Activated naive CD8-positive, alpha-beta T cell treated with anti-CD3 and anti-CD28 coated beads, Interleukin-2, amount 10 ng/mL, durations not matched to agents 7 days and 5 days (primary cell): ENCODE data around the gene TMEM174. TPM values are rescaled to one million over a fixed set of nuclear protein-coding genes. Genes with fewer than 3 reads are reported as not detected.
A peak's percentile ranks its signal among the peaks of the same experiment; 100 is the strongest.
"Not testable (repeated sequence)": the region's sequence is repeated elsewhere in the genome, so short reads cannot be mapped to it uniquely, and the experiment has no call there.

Experiments
- ATAC-seq: fragments of 150-1000 bp; cut with Tn5 transposase; one replicate; pipeline ENCODE4 v1.10.0; 2021; ENCODE audit warnings: low read depth, moderate library complexity
- POLR2A ChIA-PET: fragments of 350-600 bp; sonication (Branson Sonifier 250); formaldehyde crosslinking; loops from one replicate; lab custom pipeline; 2021; ENCODE audit warnings: antibody characterized with exemption; lab: Charles Lee
- DNase-seq: peaks from one replicate; pipeline ENCODE4 v3.0.0; 2021
- H3K27ac Mint-ChIP-seq: one replicate; pipeline ENCODE4 v1.8.0; 2022; ENCODE audit warnings: mild to moderate bottlenecking, mixed read lengths
- H3K27me3 Mint-ChIP-seq: one replicate; pipeline ENCODE4 v1.8.0; 2022; ENCODE audit warnings: mild to moderate bottlenecking, moderate library complexity, mixed read lengths
- H3K36me3 Mint-ChIP-seq: one replicate; pipeline ENCODE4 v1.8.0; 2021; ENCODE audit warnings: mild to moderate bottlenecking, mixed read lengths
- H3K4me1 Mint-ChIP-seq: one replicate; pipeline ENCODE4 v1.8.0; 2021; ENCODE audit warnings: mixed read lengths
- H3K4me3 Mint-ChIP-seq: one replicate; pipeline ENCODE4 v1.8.0; 2022; ENCODE audit warnings: mild to moderate bottlenecking, moderate library complexity, mixed read lengths
- H3K9me3 Mint-ChIP-seq: one replicate; pipeline ENCODE4 v1.8.0; 2021; ENCODE audit warnings: mixed read lengths
- total RNA-seq, 2 experiments: library from RNA; stranded (reverse); gene quantifications; one replicate each; pipeline ENCODE4 v1.2.3, GENCODE V29; 2021

TMEM174 gene
- total RNA-seq, 2 experiments from 2014 or later = not detected

DNA sequence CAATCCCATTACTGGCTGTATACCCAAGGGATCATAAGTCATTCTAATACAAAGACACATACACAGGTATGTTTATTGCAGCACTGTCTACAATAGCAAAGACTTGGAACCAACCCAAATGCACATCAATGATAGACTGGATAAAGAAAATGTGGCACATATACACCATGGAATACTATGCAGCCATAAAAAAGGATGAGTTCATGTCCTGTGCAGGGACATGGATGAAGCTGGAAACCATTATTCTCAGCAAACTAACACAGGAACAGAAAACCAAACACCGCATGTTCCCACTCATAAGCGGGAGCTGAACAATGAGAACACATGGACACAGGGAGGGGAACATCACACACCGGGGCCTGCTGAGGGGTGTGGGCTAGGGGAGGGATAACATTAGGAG, 39.7 kb downstream of the TMEM174 start:
- H3K27ac Mint-ChIP-seq, POLR2A ChIA-PET, DNase-seq, H3K36me3 Mint-ChIP-seq, H3K4me3 Mint-ChIP-seq, ATAC-seq, H3K4me1 Mint-ChIP-seq: not testable (repeated sequence)
- Mint-ChIP-seq H3K9me3 (peaks cover 10% of the 10 kb centered on the region), H3K27me3 (peaks cover 85% of the 10 kb centered on the region)

DNA sequence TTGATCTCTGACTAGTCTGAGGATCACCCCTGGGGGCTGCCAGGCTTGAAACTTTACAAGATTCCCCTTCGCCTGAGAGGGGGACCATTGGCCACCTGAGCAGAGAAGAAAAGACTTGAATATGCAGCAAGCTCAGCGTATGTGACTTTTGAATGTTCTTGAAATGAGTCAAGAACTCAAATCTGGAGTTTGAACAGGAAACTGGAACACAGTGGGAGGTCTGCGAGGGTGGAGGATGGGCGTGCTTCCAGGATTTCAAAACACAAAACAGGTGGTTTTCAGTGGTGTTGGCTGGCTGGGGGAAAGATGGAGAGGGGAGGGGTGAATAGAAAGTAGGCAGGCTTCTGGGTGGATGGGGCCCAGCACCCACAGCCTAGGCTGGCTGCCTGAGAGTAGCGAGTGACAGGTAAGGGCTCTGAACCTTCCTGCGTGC, 40.6 kb downstream of the TMEM174 start:
- H3K9me3 Mint-ChIP-seq = peaks cover 6% of the 10 kb centered on the region
- ATAC-seq = no peak
- POLR2A ChIA-PET = no interaction called here

DNA sequence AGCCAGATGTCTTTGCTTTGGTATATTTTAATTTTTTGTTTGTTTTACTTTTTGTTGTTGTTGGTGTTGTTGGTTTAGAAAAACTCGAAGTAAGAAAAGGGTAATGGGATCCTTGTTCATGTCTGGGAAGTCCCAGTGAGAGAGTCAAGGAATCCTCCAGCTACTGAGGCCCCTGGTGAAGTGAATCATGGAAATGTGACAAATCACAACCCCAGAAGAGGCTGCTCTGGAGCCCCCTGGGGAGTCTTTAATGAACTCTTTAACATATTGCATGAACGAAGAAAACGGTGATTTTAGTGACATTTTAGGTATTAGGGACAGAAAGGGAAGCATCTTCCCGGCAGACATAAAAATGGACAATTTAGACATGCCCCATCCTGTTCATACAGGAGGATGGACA, 41.3 kb downstream of the TMEM174 start:
- no peaks in the 10 kb centered on the region for H3K4me1 Mint-ChIP-seq
- DNase-seq (no peak), ATAC-seq (no peak)
- H3K4me3 Mint-ChIP-seq = no peak overlapping the region
- H3K27me3 Mint-ChIP-seq = peaks cover 85% of the 10 kb centered on the region
- H3K27ac Mint-ChIP-seq = no peak overlapping the region
- peaks cover 6% of the 10 kb centered on the region for H3K9me3 Mint-ChIP-seq
- peaks cover 3% of the 10 kb centered on the region for H3K36me3 Mint-ChIP-seq
- POLR2A ChIA-PET = no interaction called here

More for the DNA sequence above, 40.6 kb downstream of the TMEM174 start:
- Mint-ChIP-seq H3K4me3 (no peak overlapping the region), H3K27ac (no peak overlapping the region), H3K27me3 (peaks cover 85% of the 10 kb centered on the region), H3K36me3 (peaks cover 3% of the 10 kb centered on the region), H3K4me1 (no peaks in the 10 kb centered on the region)
- no peak for DNase-seq

DNA sequence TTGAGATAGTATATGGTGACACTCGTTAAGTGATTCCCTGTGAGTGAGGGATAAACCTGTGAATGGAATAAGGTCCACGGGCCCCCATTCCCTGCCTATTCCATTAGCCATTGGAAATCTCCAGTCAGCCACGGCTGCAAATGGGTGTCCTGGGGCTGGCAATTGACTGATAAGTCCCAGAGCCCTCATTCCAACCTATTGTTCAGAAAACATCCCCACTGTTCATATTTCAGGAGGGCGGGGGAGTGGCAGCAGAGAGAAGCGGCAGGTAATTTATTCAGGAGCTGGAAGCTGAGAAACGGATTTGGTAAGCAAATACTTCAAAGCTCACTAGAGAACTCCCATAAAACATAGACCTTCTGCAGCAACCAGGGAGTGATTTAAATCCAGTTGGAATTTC, 42.0 kb downstream of the TMEM174 start:
- POLR2A ChIA-PET = no interaction called here
- DNase-seq = no peak
- H3K27me3 Mint-ChIP-seq = peaks cover 80% of the 10 kb centered on the region
- H3K4me3 Mint-ChIP-seq = no peak overlapping the region
- no peak for ATAC-seq
- peaks cover 2% of the 10 kb centered on the region for H3K4me1 Mint-ChIP-seq
- H3K36me3 Mint-ChIP-seq = no peaks in the 10 kb centered on the region
- no peak overlapping the region for H3K27ac Mint-ChIP-seq
- peaks cover 2% of the 10 kb centered on the region for H3K9me3 Mint-ChIP-seq

DNA sequence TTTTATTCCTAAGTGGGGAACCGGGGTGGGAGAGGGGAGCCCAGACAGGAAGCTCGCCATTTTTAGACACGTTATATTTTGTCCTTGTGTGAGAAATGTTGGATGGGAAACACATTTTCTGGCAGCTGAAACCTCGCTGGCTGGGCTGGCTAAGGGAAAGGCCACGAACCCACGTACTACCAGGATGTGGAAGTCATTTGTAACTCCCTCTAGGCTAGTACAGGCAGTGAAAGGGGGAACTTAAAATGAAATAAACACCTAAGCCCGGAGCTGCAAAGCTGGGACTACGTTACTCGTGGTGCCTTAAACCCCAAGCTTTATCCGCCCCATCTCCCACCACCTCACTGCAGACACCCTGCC, 42.5 kb downstream of the TMEM174 start:
- Mint-ChIP-seq H3K27ac (no peak overlapping the region), H3K9me3 (peaks cover 2% of the 10 kb centered on the region), H3K4me3 (no peak overlapping the region), H3K27me3 (peaks cover 76% of the 10 kb centered on the region), H3K4me1 (peaks cover 2% of the 10 kb centered on the region), H3K36me3 (no peaks in the 10 kb centered on the region)
- POLR2A ChIA-PET = no interaction called here
- ATAC-seq = peak; percentile 10
- no peak for DNase-seq

DNA sequence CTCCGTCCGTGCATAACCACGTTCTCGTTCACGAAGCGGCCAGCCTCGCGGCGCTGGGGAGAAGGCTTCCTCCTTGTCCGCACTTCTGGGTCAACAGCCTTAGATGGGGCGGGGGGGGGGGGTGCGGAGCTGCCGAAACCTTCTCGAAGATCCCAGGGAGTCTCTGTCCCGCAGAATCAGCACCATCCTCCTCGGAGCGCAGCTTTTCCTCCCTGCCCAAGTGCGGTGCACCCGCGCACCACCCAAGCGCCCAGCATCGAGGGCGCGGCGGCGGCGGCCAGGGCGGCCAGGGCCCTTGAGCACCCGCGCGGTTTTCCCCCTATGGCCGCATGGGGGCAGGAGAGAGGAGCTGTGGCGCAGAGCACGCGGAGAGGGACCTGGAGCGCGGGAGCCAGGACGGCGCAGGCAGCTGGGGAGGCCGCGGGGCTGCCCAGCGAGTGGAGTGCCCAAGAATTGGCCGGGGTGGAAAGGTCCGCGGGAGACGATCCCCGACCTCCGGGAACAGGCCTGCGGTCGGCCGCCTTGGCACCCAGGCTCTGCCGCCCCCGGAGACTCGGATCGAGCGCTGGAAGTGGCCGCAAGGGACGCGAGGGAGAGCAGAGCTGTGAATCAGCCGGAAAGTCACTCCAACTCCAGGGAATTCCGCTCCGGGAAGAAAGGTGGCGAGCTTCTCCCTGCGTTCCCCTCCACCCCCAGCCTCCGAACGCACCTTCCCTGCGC, 43.1 kb downstream of the TMEM174 start:
- ATAC-seq = peak; percentile 86
- peak; percentile 75 for DNase-seq
- H3K9me3 Mint-ChIP-seq = peaks cover 2% of the 10 kb centered on the region
- H3K4me1 Mint-ChIP-seq = peaks cover 2% of the 10 kb centered on the region
- POLR2A ChIA-PET = no interaction called here
- peaks cover 77% of the 10 kb centered on the region for H3K27me3 Mint-ChIP-seq
- H3K27ac Mint-ChIP-seq = no peak overlapping the region
- no peaks in the 10 kb centered on the region for H3K36me3 Mint-ChIP-seq
- no peak overlapping the region for H3K4me3 Mint-ChIP-seq

DNA sequence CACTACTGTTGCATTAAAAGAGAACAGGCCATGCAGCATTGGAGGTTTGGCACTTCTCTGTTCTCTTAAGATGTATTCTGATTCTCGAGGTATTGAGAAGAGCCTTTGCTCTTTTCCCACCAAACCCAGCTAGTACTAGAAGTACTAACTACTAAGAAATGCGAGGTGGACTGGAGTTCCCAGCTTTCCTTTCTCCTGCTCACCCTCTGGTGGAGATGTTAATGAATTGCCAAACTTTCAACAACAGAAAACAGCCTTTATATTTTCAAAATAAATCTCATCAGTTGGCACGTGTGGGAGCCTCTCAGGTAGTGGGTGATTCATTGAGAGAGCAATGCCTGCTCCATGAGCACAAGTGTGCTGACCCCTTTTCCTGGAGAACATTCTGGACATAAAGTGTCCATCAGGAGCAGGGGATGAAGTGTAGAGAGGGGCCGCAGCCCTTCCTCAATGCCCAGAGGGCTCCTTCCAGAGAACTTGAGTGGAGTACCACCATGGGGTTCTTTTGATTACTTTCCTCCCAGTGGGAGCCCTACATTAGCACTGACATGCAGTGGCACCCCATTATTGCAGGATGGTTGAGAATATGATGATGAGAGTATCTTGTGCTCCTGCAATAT, 45.7 kb downstream of the TMEM174 start:
- POLR2A ChIA-PET = no interaction called here
- Mint-ChIP-seq H3K36me3 (no peaks in the 10 kb centered on the region), H3K27ac (no peak overlapping the region), H3K9me3 (peaks cover 2% of the 10 kb centered on the region), H3K4me1 (peaks cover 2% of the 10 kb centered on the region), H3K27me3 (peaks cover 66% of the 10 kb centered on the region), H3K4me3 (no peak overlapping the region)
- ATAC-seq (no peak), DNase-seq (no peak)

DNA sequence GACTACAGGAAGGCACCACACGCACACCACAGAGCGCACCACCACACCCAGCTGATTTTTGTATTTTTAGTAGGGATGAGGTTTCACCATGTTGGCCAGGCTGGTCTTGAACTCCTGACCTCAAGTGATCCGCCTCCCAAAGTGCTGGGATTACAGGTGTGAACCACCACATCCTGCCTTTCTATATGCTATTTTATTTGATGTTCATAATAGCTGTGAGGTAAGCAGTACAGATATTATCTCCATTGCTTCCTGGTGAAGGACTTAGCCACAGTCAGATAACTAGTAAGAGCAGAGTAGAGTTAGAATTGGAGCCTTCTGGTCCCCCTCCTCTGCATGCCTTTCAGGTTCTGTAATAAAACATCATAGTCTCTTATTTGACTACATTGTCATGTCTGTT, 46.3 kb downstream of the TMEM174 start:
- H3K27ac Mint-ChIP-seq, DNase-seq, POLR2A ChIA-PET, ATAC-seq, H3K36me3 Mint-ChIP-seq, H3K4me1 Mint-ChIP-seq, H3K4me3 Mint-ChIP-seq, H3K9me3 Mint-ChIP-seq: not testable (repeated sequence)
- H3K27me3 Mint-ChIP-seq = peaks cover 63% of the 10 kb centered on the region

DNA sequence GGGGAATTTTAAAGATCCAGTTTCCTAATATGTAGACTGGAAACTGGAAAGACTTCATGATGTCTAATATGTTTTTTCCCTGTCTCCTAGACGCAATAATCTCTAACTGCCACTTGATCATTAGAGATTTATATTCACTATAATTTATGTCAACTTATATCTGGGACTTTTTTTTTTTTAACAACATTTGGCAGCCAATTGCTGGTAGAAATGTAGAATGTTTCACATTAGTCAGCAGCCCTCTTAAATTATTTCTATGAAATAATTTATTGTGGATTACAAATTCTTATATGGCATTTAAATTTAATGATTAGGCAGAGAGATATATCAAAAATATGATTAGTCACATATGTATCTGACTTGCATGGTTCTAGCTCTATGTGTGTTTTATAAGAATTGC, 48.2 kb downstream of the TMEM174 start:
- Mint-ChIP-seq H3K9me3 (peaks cover 2% of the 10 kb centered on the region), H3K36me3 (no peaks in the 10 kb centered on the region), H3K4me3 (no peak overlapping the region), H3K4me1 (peaks cover 2% of the 10 kb centered on the region), H3K27me3 (peaks cover 55% of the 10 kb centered on the region), H3K27ac (no peak overlapping the region)
- ATAC-seq = no peak
- DNase-seq = no peak
- POLR2A ChIA-PET = no interaction called here

DNA sequence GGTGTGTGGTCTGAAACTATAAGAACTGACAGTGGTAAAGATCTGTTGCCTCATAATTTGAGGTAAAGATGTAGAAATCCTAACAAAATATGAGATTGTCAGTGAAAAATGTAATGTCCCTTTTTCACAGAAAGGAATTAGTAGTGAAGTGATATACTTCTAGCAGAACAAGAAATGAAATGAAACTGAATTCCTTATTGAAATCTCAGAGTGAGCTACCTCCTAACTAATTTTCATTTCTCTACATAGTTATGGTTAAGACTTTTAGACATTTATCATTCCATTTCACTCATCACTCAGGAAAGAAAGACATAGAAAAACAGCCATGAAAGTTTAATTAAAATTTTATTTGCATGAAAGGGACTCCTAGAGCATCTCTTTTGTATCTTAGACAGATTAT, 48.7 kb downstream of the TMEM174 start:
- H3K27ac Mint-ChIP-seq = no peak overlapping the region
- no peak for ATAC-seq
- H3K4me1 Mint-ChIP-seq = peaks cover 2% of the 10 kb centered on the region
- no peaks in the 10 kb centered on the region for H3K36me3 Mint-ChIP-seq
- no peak overlapping the region for H3K4me3 Mint-ChIP-seq
- H3K27me3 Mint-ChIP-seq = peaks cover 55% of the 10 kb centered on the region
- H3K9me3 Mint-ChIP-seq = peaks cover 2% of the 10 kb centered on the region
- POLR2A ChIA-PET = no interaction called here
- DNase-seq = no peak

DNA sequence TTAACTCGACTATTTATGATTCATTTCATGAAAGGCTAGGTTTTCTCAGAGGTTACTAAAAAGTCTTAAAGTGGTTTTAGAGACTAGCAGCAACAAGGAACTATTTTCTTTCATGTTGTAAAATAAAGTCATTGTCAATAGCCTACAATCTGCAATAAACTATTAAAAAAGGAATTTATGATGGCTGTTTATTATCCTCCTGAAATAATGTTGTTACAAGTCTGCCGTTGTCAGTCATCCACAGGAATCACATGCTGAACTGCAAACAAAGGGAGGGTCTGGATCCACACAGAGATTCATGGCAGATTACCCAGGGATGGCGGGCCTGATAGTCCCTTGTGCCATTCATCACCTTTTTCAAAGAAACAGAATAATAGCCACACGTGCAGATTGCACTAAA, 49.2 kb downstream of the TMEM174 start:
- DNase-seq (no peak), ATAC-seq (no peak)
- POLR2A ChIA-PET = no interaction called here
- Mint-ChIP-seq H3K27me3 (peaks cover 53% of the 10 kb centered on the region), H3K9me3 (peaks cover 2% of the 10 kb centered on the region), H3K36me3 (no peaks in the 10 kb centered on the region), H3K27ac (no peak overlapping the region), H3K4me3 (no peak overlapping the region), H3K4me1 (peaks cover 2% of the 10 kb centered on the region)

Other genes starting within 250 kb of the TMEM174 start
- gene FCHO2, start 217.2 kb upstream of the TMEM174 start, total RNA-seq = 1 to 10 TPM; 3.0 to 3.4 TPM
- under 1 TPM; 0.25 to 0.31 TPM for gene TMEM171, start 52.6 kb upstream of the TMEM174 start, total RNA-seq